Measurements from ENCODE around the gene NCAM2.

Gene NCAM2

DNA sequence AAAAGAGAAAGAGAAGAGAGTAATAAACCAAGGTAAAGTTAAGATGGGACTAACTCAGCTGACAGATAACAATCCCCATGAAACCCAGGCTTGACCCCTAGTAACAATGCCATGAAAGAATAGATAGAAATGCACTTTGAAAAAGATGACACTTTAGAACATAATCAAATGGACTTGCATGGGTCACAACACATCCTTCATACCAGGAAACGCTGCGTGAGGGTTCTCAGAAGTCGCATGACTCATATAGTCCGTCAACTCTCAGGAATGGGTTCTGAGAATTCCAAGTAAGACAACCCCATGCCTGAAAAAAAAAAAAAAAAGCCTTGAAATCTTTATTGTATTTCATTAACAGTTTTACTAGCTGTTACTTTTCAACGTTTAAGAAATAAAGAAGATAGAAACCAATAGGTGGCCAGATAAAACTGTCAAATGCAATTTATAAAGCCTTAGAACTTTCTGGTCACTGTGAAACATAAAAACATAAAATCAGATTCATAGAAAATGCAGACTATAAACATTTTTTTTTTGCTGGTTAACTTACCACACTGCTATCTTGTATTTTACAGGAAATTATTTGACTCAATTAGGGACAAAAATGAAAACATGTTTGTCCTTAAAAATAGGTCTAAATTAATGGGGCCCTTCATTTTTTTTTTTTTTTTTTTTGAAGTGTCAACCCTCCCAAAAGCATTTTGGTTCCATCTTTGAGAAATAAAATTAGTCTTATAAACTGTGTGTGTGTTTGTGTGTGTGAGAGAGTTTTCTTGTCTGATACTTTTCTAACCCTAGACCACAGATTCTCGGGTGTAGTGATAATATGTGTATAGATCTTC is 202.1 kb downstream of the NCAM2 start:
- DNase-seq: no peak
- intact Hi-C loops (cut with DNase I): no loop called here

DNA sequence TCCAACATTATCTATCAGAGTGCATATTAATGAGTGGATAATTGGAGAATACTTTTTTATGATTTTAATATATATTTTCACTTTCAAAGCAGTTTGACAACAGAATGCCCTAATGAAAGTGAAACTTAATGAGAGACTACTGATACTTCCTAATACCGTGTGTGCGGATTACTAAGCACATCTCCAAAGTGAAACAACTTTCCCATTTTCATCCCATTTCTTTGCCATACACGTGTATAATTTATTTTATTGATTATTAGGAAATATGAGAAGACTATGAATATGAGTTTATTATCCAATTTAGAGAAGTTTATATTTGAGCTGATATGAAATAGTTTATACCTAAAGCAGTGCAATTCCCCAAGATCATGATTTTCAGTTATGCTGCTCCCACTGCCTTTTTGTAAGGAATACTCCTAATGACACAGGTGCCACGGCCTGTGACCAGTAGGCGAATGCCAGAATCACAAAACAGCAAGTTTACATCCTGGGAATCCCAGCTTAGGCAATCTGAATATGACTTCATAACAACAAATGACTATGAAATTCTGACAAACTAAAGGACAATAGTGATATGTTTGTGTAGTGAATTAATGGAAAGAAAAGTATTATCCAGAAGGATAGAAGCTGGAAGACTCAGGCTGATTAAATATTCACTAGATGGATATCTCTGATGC is 202.9 kb downstream of the NCAM2 start:
- intact Hi-C loops (cut with DNase I): no loop called here

DNA sequence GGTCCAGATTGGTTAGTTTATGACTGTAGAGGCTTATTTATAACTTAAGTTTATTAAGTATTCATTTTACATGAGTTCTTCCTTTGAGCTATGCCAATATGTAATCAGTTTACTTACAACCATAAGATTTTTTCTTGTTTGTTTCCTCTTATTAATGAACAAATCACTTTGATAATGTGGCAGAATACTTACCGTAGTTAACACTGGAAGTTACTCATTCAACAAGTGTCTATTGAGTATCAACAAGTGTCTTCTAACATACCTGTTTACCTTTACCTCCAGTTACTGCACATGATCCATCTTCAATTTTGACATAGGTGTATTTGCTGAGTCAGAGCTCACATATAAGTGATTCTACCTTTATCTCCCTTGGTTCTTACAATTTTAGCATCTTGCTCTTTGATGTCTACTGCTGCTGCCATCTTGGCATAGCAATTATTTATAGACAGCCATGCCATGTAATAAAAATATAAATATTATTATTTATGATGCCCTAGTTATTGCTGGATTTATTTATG is 205.7 kb downstream of the NCAM2 start:
- DNase-seq: no peak
- intact Hi-C loops (cut with DNase I): no loop called here

More for the DNA sequence above, 202.9 kb downstream of the NCAM2 start:
- no peak for DNase-seq

GRCh38 chr21:21204366-21204996 is 206.3 kb downstream of the NCAM2 start:
- intact Hi-C loops (cut with DNase I): no loop called here
- DNase-seq: no peak

GRCh38 chr21:21205604-21206003 is 207.4 kb downstream of the NCAM2 start:
- intact Hi-C loops (cut with DNase I): no loop called here

GRCh38 chr21:21210552-21210951 is 212.3 kb downstream of the NCAM2 start:
- intact Hi-C loops (cut with DNase I): no loop called here
- DNase-seq: no peak

More at GRCh38 chr21:21205604-21206003, 207.4 kb downstream of the NCAM2 start:
- no peak for DNase-seq

GRCh38 chr21:21213297-21213696 is 215.1 kb downstream of the NCAM2 start:
- intact Hi-C loops (cut with DNase I): no loop called here
- no peak for DNase-seq

DNA sequence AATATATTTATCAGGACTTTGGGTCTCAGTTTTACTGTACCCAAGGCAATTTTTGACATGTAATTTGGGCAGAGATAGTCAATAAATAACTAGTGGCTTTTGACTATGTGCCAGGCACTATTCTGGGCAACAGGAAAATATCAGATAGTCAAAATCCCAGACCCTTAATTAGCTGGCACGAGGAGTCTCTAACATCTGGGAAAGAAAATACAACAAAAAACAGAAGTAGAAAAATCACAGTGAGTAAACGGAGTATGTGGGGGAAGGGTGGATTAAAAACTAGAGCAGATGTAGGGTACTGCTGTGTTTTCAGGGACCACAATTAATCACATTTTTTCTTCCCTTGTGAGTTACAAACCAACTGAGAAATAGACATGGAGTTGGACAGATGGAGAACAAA is 217.8 kb downstream of the NCAM2 start:
- intact Hi-C loops (cut with DNase I): no loop called here
- no peak for DNase-seq

DNA sequence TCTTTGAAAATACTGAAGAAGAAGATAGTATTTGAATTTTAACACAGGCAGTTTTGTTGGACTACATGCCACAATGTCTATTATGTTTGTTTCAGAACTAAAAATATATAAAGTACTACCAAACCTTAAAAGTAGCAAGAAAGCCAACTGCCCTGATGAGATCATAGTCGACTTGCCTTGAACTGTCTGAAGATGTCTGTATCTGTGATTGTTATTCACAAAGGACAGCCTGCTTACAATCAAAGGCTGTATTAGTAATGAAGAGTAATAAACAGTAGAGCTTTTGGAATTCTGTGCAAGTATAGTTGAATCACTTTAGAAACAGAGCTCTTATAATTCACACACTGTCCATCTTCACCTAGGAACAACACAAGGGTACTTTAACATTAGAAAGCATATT is 228.3 kb downstream of the NCAM2 start:
- intact Hi-C loops (cut with DNase I): no loop called here
- DNase-seq: no peak

- intact Hi-C loops (cut with DNase I): loop anchor here (5.0 kb wide), 2 partner anchors 142 to 1562 kb away; no protein-coding TSS in a partner anchor
- DNase-seq: no peak
Measured at GRCh38 chr21:21230672-21231071, 232.5 kb downstream of the NCAM2 start.

- intact Hi-C loops (cut with DNase I): loop anchor here (5.0 kb wide), 2 partner anchors 140 to 1560 kb away; no protein-coding TSS in a partner anchor
Measured at GRCh38 chr21:21231913-21232312, 233.7 kb downstream of the NCAM2 start.

DNA sequence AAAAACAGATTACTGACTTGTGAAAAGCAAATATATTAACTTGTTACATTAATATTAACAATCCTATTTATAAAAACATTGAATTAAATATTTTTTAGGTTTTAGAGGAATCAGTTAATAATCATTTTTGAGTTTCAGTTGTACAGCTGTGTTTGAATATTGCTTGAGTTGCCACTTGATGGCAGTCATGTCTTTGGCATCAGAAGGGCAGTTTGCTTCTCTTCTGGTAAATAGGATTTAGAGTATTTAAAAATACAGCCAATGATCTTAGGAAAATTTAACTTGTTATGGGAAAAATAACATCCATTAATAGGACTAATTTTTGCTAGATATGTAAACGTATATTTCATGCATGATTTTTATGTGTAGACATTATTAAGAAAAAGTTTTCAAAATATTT is 234.1 kb downstream of the NCAM2 start:
- peak in 3 of 10 donors; percentile 8 to 32 (median 19) for DNase-seq
- intact Hi-C loops (cut with DNase I): loop anchor here (5.0 kb wide), 2 partner anchors 140 to 1560 kb away; no protein-coding TSS in a partner anchor

More at GRCh38 chr21:21231913-21232312, 233.7 kb downstream of the NCAM2 start:
- no peak for DNase-seq

GRCh38 chr21:21233051-21233450 is 234.8 kb downstream of the NCAM2 start:
- intact Hi-C loops (cut with DNase I): loop anchor here (5.0 kb wide), 2 partner anchors 139 to 1559 kb away; no protein-coding TSS in a partner anchor
- DNase-seq: no peak

GRCh38 chr21:21236996-21237395 is 238.8 kb downstream of the NCAM2 start:
- no peak for DNase-seq
- intact Hi-C loops (cut with DNase I): no loop called here

DNA sequence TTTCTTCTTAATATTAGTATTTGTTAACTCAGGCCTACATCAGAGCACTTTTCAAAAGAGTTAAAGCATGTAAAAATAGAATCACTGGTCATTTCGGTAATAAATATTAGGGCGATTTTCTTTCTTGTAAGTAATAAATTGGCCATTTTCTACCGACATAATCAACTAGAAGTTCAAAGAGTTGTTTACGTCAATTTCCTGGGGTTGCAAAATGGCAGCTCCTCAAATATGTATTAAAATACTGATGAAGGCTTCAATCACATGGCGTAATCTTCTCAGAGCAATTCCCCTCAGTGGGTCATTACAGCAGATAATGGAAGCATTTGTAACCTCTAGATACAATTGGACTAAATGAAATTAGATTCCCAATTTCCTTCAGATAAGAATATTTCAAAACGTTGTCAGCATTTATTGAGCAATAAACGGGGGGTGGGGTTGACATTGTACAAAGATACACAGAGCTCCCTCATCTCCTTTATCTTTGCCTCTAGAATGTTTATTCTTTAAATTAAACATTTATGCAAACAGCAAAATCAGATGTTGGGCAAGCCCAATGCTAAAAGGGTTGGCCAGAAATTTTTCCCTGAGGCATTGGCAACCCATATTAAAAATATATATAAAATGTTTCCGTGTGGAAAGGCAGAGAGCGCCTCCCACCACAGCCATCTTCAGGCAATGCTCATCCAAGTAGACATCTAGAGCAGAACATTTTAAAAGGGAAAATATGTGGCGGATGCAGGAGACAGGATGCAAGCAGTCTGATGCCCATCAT is 240.6 kb downstream of the NCAM2 start:
- DNase-seq: no peak
- intact Hi-C loops (cut with DNase I): no loop called here

GRCh38 chr21:21241391-21241790 is 243.2 kb downstream of the NCAM2 start:
- DNase-seq: no peak
- intact Hi-C loops (cut with DNase I): no loop called here

DNA sequence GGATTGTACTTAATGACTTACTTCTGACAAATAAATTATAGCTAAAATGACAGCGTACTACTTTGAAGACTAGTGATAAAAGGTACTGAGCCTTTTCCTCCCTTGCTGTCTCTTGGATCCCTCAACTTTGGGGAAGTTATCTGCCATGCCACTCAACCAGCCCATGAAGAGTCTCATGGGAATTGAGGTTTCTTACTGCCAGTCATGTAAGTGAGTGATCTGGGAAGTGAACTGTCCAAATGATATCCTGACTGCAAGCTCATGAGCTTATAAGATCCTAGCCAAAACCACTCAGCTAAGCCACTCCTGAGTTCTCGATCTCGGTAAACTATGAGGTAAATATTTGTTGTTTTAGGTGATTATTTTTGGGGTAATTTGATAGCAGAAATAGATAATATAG is 247.8 kb downstream of the NCAM2 start:
- DNase-seq: no peak
- intact Hi-C loops (cut with DNase I): no loop called here

DNA sequence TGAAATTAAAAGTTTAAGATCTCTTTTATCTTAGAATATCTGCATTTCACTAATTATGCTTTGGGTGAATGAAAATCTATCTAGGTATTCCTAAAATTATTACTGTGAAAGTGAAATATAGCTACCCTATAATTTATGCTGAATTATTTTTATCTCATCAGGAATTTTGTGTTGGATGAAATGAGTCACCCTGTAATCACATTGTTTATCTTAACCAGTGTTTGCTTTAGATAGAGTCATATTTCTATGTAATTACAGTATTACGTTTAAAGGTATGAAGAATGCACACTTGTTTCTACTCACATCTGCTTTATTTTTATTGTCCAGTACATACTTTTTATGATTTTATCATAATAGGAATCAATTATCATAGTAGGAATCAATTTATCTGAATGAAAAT is 249.2 kb downstream of the NCAM2 start:
- intact Hi-C loops (cut with DNase I): no loop called here
- no peak for DNase-seq

DNA sequence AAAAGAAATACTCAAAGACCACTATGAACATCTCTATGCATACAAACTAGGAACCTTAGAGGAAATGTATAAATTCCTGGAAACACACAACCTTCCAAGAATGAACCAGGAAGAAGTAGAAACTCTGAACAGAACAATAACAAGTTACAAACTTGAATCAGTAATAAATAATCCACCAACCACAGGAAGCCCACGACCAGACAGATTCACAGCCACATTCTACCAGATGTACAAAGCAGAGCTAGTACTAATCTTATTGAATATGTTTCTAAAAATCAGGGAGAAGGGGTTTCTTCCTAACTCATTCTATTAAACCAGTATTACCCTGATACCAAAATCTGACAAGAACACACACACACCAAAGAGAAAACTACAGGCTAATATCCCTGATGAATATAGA is 263.8 kb downstream of the NCAM2 start:
- DNase-seq: no peak
- intact Hi-C loops (cut with DNase I): no loop called here

GRCh38 chr21:21268061-21268471 is 269.9 kb downstream of the NCAM2 start:
- intact Hi-C loops (cut with DNase I): no loop called here
- peak in 4 of 10 donors; percentile 5 to 51 (median 28) for DNase-seq

Measured in posterior cingulate gyrus (tissue), 11 donors.